GM18526 (cell line): ENCODE results near the gene DYNC1LI2.

ENCODE experiments used
- POLR2A ChIP-seq: IDR thresholded peaks from 3 replicates; pipeline ENCODE4 v1.6.1; 2011; ENCODE audit not compliant: insufficient read length; ENCODE audit errors: extremely low read depth

DYNC1LI2 gene

GRCh38 chr16:66746682-66747081 lies 4.7 kb downstream of the DYNC1LI2 start:
- TF ChIP-seq POLR2A, result no peak

GRCh38 chr16:66746048-66746447 lies 5.4 kb downstream of the DYNC1LI2 start:
- TF ChIP-seq POLR2A, result no peak

GRCh38 chr16:66741950-66742808 lies 9.2 kb downstream of the DYNC1LI2 start:
- TF ChIP-seq POLR2A, result no peak

- no peak for TF ChIP-seq POLR2A
Measured at GRCh38 chr16:66741169-66741900, 10.1 kb downstream of the DYNC1LI2 start.

GRCh38 chr16:66740533-66740932 lies 10.9 kb downstream of the DYNC1LI2 start:
- TF ChIP-seq POLR2A, result no peak

GRCh38 chr16:66740010-66740409 lies 11.4 kb downstream of the DYNC1LI2 start:
- no peak for TF ChIP-seq POLR2A

- TF ChIP-seq POLR2A, result no peak
Measured at GRCh38 chr16:66735891-66736290, 15.5 kb downstream of the DYNC1LI2 start.

GRCh38 chr16:66731101-66731500 lies 20.3 kb downstream of the DYNC1LI2 start:
- no peak for TF ChIP-seq POLR2A

GRCh38 chr16:66728804-66729203 lies 22.6 kb downstream of the DYNC1LI2 start:
- TF ChIP-seq POLR2A, result no peak

- no peak for TF ChIP-seq POLR2A
Measured at GRCh38 chr16:66728117-66728787, 23.2 kb downstream of the DYNC1LI2 start.

- TF ChIP-seq POLR2A, result no peak
Measured at GRCh38 chr16:66720766-66721165, 30.6 kb downstream of the DYNC1LI2 start.

- TF ChIP-seq POLR2A, result no peak
Measured at GRCh38 chr16:66719246-66719645, 32.2 kb downstream of the DYNC1LI2 start.

- TF ChIP-seq POLR2A, result no peak
Measured at GRCh38 chr16:66717776-66718175, 33.6 kb downstream of the DYNC1LI2 start.

GRCh38 chr16:66717112-66717675 lies 34.2 kb downstream of the DYNC1LI2 start:
- TF ChIP-seq POLR2A, result no peak

- TF ChIP-seq POLR2A, result no peak
Measured at GRCh38 chr16:66714654-66715307, 36.6 kb downstream of the DYNC1LI2 start.

GRCh38 chr16:66714062-66714461 lies 37.3 kb downstream of the DYNC1LI2 start:
- no peak for TF ChIP-seq POLR2A

- no peak for TF ChIP-seq POLR2A
Measured at GRCh38 chr16:66713076-66713475, 38.3 kb downstream of the DYNC1LI2 start.
